HCT116 (cell line): Measurements from ENCODE around the gene NBAS.

Experiments used
- CEBPB ChIP-seq: IDR thresholded peaks from 2 replicates; pipeline ENCODE4 v1.6.1; 2012; ENCODE audit warnings: low read depth
- CTCF ChIP-seq, 3 experiments: fragments of 200-600 bp in 1 of 3; sonication (generic) in 1 of 3; IDR thresholded peaks in 2 of 3; conservative IDR thresholded peaks in 1 of 3; 2 replicates each; pipeline ENCODE4 v1.5.1; 2012 to 2017; ENCODE audit warnings: low read depth in 2 of 3, low read length in 2 of 3, antibody characterized with exemption in 1 of 3, borderline replicate concordance in 1 of 3, control low read depth in 1 of 3, mild to moderate bottlenecking in 1 of 3, mixed read lengths in 1 of 3, mixed run types in 1 of 3, moderate library complexity in 1 of 3; ENCODE audit not compliant: insufficient read depth in 1 of 3
- EZH2 ChIP-seq: fragments of 200-600 bp; sonication (generic); IDR thresholded peaks from 2 replicates; pipeline ENCODE4 v1.6.1; 2017; ENCODE audit warnings: antibody characterized with exemption, mixed run types
- POLR2A ChIP-seq: IDR thresholded peaks from 2 replicates; pipeline ENCODE4 v1.7.0; 2011; ENCODE audit warnings: borderline replicate concordance; ENCODE audit not compliant: insufficient read depth, insufficient read length; ENCODE audit errors: extremely low read depth
- POLR2AphosphoS5 ChIP-seq: IDR thresholded peaks from 2 replicates; pipeline ENCODE4 v1.6.1; 2011; ENCODE audit warnings: mild to moderate bottlenecking, low read depth, low read length, moderate library complexity
- RAD21 ChIP-seq: IDR thresholded peaks from 2 replicates; pipeline ENCODE4 v1.6.1; 2012; ENCODE audit warnings: low read depth, mild to moderate bottlenecking
- REST ChIP-seq: IDR thresholded peaks from 2 replicates; pipeline ENCODE4 v1.6.1; 2012; ENCODE audit warnings: low read depth
- SIN3A ChIP-seq: IDR thresholded peaks from 2 replicates; pipeline ENCODE4 v1.6.1; 2012; ENCODE audit warnings: low read depth
- SP1 ChIP-seq: IDR thresholded peaks from 2 replicates; pipeline ENCODE4 v1.6.1; 2012; ENCODE audit warnings: low read depth
- SRF ChIP-seq: IDR thresholded peaks from 2 replicates; pipeline ENCODE4 v1.6.1; 2012; ENCODE audit warnings: low read depth
- TCF7L2 ChIP-seq: IDR thresholded peaks from 2 replicates; pipeline ENCODE4 v1.7.0; 2011; ENCODE audit warnings: borderline replicate concordance, inconsistent platforms; ENCODE audit not compliant: insufficient read depth, insufficient read length; ENCODE audit errors: extremely low read depth
- YY1 ChIP-seq: IDR thresholded peaks from 2 replicates; pipeline ENCODE4 v1.6.1; 2011; ENCODE audit warnings: low read length, low read depth, moderate library complexity, mild to moderate bottlenecking; ENCODE audit not compliant: insufficient replicate concordance; ENCODE audit errors: extremely low read depth
- TF ChIP-seq, protein P1 (sequence below): IDR thresholded peaks from 2 replicates; pipeline ENCODE4 v1.6.1; 2012

- TF ChIP-seq RAD21 (no peak), CEBPB (no peak), POLR2A (no peak), POLR2AphosphoS5 (no peak), CTCF (IDR thresholded peaks at IDR 0.05 in 2 of 3, conservative IDR thresholded peaks at IDR 0.05 in 1 of 3; ENCODE audit: borderline replicate concordance in 1 of 3, insufficient read depth in 1 of 3, low read depth in 2 of 3, low read length in 2 of 3) (no peak), YY1 (no peak), EZH2 (no peak), SRF (no peak), TCF7L2 (no peak), SIN3A (no peak), REST (no peak), SP1 (no peak)
- TF ChIP-seq, protein P1, sequence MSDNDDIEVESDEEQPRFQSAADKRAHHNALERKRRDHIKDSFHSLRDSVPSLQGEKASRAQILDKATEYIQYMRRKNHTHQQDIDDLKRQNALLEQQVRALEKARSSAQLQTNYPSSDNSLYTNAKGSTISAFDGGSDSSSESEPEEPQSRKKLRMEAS, result no peak
These were observed 198.0 kb downstream of the NBAS start for GRCh38 chr2:15363142-15363541.
